GM12874 (cell line): ENCODE results near the gene TRAM2.

ENCODE experiments used
- CTCF ChIP-seq: IDR thresholded peaks from 2 replicates; pipeline ENCODE4 v1.5.1; 2011; ENCODE audit warnings: low read depth, mild to moderate bottlenecking, control low read depth, low read length, moderate library complexity; ENCODE audit not compliant: insufficient read depth

The TRAM2 gene

GRCh38 chr6:52532457-52532856, 44.4 kb downstream of the TRAM2 start:
- no peak for TF ChIP-seq CTCF

GRCh38 chr6:52531834-52532233, 45.0 kb downstream of the TRAM2 start:
- TF ChIP-seq CTCF: no peak

GRCh38 chr6:52531396-52531795, 45.5 kb downstream of the TRAM2 start:
- TF ChIP-seq CTCF: no peak

GRCh38 chr6:52530351-52530750, 46.5 kb downstream of the TRAM2 start:
- no peak for TF ChIP-seq CTCF

- TF ChIP-seq CTCF: no peak
These were observed 47.5 kb downstream of the TRAM2 start for GRCh38 chr6:52529311-52529710.

GRCh38 chr6:52527436-52527835, 49.4 kb downstream of the TRAM2 start:
- TF ChIP-seq CTCF: no peak

- TF ChIP-seq CTCF: no peak
These were observed 50.2 kb downstream of the TRAM2 start for GRCh38 chr6:52526634-52527033.

- TF ChIP-seq CTCF: no peak
These were observed 51.9 kb downstream of the TRAM2 start for GRCh38 chr6:52524918-52525317.
